IMR-90 (cell line): ENCODE data around the gene PRAME. TPM values are rescaled to one million over a fixed set of nuclear protein-coding genes. Genes with fewer than 3 reads are reported as not detected.

Experiments used
- ATAC-seq: fragments of 200-7000 bp; cut with Tn5 transposase; 2 replicates; pipeline ENCODE4 v1.9.1; 2020; ENCODE audit warnings: low read depth, mild to moderate bottlenecking, moderate library complexity
- BruUV-seq: library from RNA; stranded (reverse); fragments of 400-500 nt; replicated peaks from 2 replicates; lab custom pipeline; 2021; lab: Mats Ljungman, UMichigan
- CTCF ChIA-PET: fragments of 300-600 bp; formaldehyde crosslinking; extraction: SDS; loops from one replicate; lab custom pipeline; 2021; ENCODE audit warnings: antibody characterized with exemption; lab: Yijun Ruan, JAX
- POLR2A ChIA-PET: fragments of 300-600 bp; sonication (Branson Sonifier 250); formaldehyde crosslinking; loops from one replicate; lab custom pipeline; 2022; ENCODE audit warnings: antibody characterized with exemption; ENCODE audit not compliant: unreplicated experiment; lab: Charles Lee
- DNase-seq: peaks from one replicate; pipeline ENCODE4 v3.0.0; 2013
- H2AFZ ChIP-seq: replicated peaks from 2 replicates; pipeline ENCODE3; 2013; ENCODE audit warnings: low read length, mild to moderate bottlenecking; ENCODE audit not compliant: poor library complexity
- H2AK5ac ChIP-seq: 2 replicates; pipeline ENCODE4 v1.6.1; 2013; ENCODE audit warnings: low read depth, low read length, inconsistent platforms
- H2AK9ac ChIP-seq: replicated peaks from 2 replicates; pipeline ENCODE3; 2013; ENCODE audit warnings: mild to moderate bottlenecking, low read depth, low read length, moderate library complexity; ENCODE audit not compliant: poor library complexity
- H2BK120ac ChIP-seq: 2 replicates; pipeline ENCODE4 v1.6.1; 2013; ENCODE audit warnings: low read depth, low read length, inconsistent platforms
- H2BK15ac ChIP-seq: 3 replicates; pipeline ENCODE4 v1.6.1; 2013; ENCODE audit warnings: low read depth, low read length, inconsistent platforms
- H2BK20ac ChIP-seq: 2 replicates; pipeline ENCODE4 v1.6.1; 2013; ENCODE audit warnings: low read depth, mild to moderate bottlenecking, inconsistent platforms, low read length, moderate library complexity
- H2BK5ac ChIP-seq: 2 replicates; pipeline ENCODE4 v1.6.1; 2013; ENCODE audit warnings: mild to moderate bottlenecking, low read depth, low read length, inconsistent platforms; ENCODE audit not compliant: poor library complexity, severe bottlenecking
- H3K14ac ChIP-seq: replicated peaks from 2 replicates; pipeline ENCODE4 v1.6.1; 2013; ENCODE audit warnings: low read depth, low read length, inconsistent platforms
- H3K18ac ChIP-seq: 2 replicates; pipeline ENCODE4 v1.6.1; 2013; ENCODE audit warnings: low read depth, low read length, control low read depth
- H3K23ac ChIP-seq: 2 replicates; pipeline ENCODE4 v1.6.1; 2013; ENCODE audit warnings: low read depth, low read length, inconsistent platforms
- H3K27ac ChIP-seq: 2 replicates; pipeline ENCODE4 v1.5.1; 2013; ENCODE audit warnings: mild to moderate bottlenecking, control low read depth, low read length; ENCODE audit not compliant: insufficient read depth
- H3K27me3 ChIP-seq: 2 replicates; pipeline ENCODE4 v1.6.1; 2013; ENCODE audit warnings: low read length; ENCODE audit not compliant: control insufficient read depth, insufficient read depth
- H3K36me3 ChIP-seq: 2 replicates; pipeline ENCODE4 v1.6.1; 2013; ENCODE audit warnings: low read length, mixed read lengths; ENCODE audit not compliant: control insufficient read depth, insufficient read depth
- H3K4ac ChIP-seq: 2 replicates; pipeline ENCODE4 v1.6.1; 2013; ENCODE audit warnings: low read depth, low read length, inconsistent platforms
- H3K4me1 ChIP-seq: 2 replicates; pipeline ENCODE4 v1.6.1; 2013; ENCODE audit warnings: low read length, mixed read lengths; ENCODE audit not compliant: control insufficient read depth, insufficient read depth
- H3K4me2 ChIP-seq: 2 replicates; pipeline ENCODE4 v1.6.1; 2013; ENCODE audit warnings: low read depth, mild to moderate bottlenecking, control low read depth, low read length, moderate library complexity
- H3K4me3 ChIP-seq: 2 replicates; pipeline ENCODE4 v1.5.1; 2013; ENCODE audit warnings: low read depth, mild to moderate bottlenecking, control low read depth, low read length, moderate library complexity; ENCODE audit not compliant: insufficient read depth
- H3K56ac ChIP-seq: 2 replicates; pipeline ENCODE4 v1.6.1; 2013; ENCODE audit warnings: low read length, inconsistent platforms; ENCODE audit not compliant: insufficient read depth; ENCODE audit errors: extremely low read depth
- H3K79me1 ChIP-seq, 2 experiments: 2 replicates each; pipeline ENCODE4 v1.6.1; 2013; ENCODE audit warnings: low read length in 2 of 2, inconsistent platforms in 1 of 2, low read depth in 1 of 2
- H3K9ac ChIP-seq: 2 replicates; pipeline ENCODE4 v1.6.1; 2013; ENCODE audit warnings: low read depth, low read length, control low read depth
- H3K9me1 ChIP-seq: 2 replicates; pipeline ENCODE4 v1.6.1; 2013; ENCODE audit warnings: low read length, inconsistent platforms; ENCODE audit not compliant: insufficient read depth
- H3K9me3 ChIP-seq: 2 replicates; pipeline ENCODE4 v1.6.1; 2013; ENCODE audit warnings: low read length; ENCODE audit not compliant: control insufficient read depth, insufficient read depth
- H4K20me1 ChIP-seq: 2 replicates; pipeline ENCODE4 v1.6.1; 2013; ENCODE audit warnings: low read length, inconsistent platforms; ENCODE audit not compliant: insufficient read depth
- H4K5ac ChIP-seq: 2 replicates; pipeline ENCODE4 v1.6.1; 2013; ENCODE audit warnings: mild to moderate bottlenecking, low read depth, low read length, control low read depth
- H4K8ac ChIP-seq, 2 experiments: 2 replicates each; pipeline ENCODE4 v1.6.1; 2013; ENCODE audit warnings: low read depth in 2 of 2, low read length in 2 of 2, control low read depth in 1 of 2, inconsistent platforms in 1 of 2
- H4K91ac ChIP-seq: 2 replicates; pipeline ENCODE4 v1.6.1; 2013; ENCODE audit warnings: low read depth, low read length, inconsistent platforms; ENCODE audit not compliant: insufficient read depth
- CEBPB ChIP-seq: IDR thresholded peaks from 2 replicates; pipeline ENCODE4 v1.6.1; 2012; ENCODE audit warnings: low read depth, low read length, improper control_type of control experiment
- CHD1 ChIP-seq: IDR thresholded peaks from 2 replicates; pipeline ENCODE4 v1.6.1; 2012; ENCODE audit warnings: low read depth, low read length, improper control_type of control experiment
- FOS ChIP-seq: fragments of 150-350 bp; IDR thresholded peaks from 2 replicates; pipeline ENCODE4 v1.6.1; 2016; ENCODE audit warnings: low read depth, low read length
- MAZ ChIP-seq: IDR thresholded peaks from 2 replicates; pipeline ENCODE4 v1.6.1; 2012; ENCODE audit warnings: low read depth, mild to moderate bottlenecking, low read length, improper control_type of control experiment, moderate library complexity, borderline replicate concordance
- MXI1 ChIP-seq: IDR thresholded peaks from 2 replicates; pipeline ENCODE4 v1.6.1; 2012; ENCODE audit warnings: low read depth, mild to moderate bottlenecking, low read length, moderate library complexity, borderline replicate concordance
- NFE2L2 ChIP-seq: fragments of 150-350 bp; IDR thresholded peaks from 2 replicates; pipeline ENCODE4 v1.6.1; 2016; ENCODE audit warnings: low read depth, mild to moderate bottlenecking, low read length
- POLR2A ChIP-seq: IDR thresholded peaks from 2 replicates; pipeline ENCODE4 v1.6.1; 2012; ENCODE audit warnings: mild to moderate bottlenecking, low read depth, low read length
- SMC3 ChIP-seq: fragments of 150-350 bp; IDR thresholded peaks from 2 replicates; pipeline ENCODE4 v1.6.1; 2016; ENCODE audit warnings: low read depth, mild to moderate bottlenecking, antibody characterized with exemption, low read length, moderate library complexity
- WGBS, 2 experiments: methylation state at CpG; one replicate each; pipeline versions ENCODE4 v1.1.5 to v1.1.7; 2013; ENCODE audit warnings: missing lambda C conversion rate in 2 of 2; ENCODE audit not compliant: insufficient read length in 1 of 2; ENCODE audit errors: extremely low coverage in 2 of 2; 5-methylcytosine and 5-hydroxymethylcytosine counted together
- dilution Hi-C: fragments of 300-500 bp; cut with HindIII; formaldehyde crosslinking; loops from one replicate; pipeline ENCODE4 v1.14.3; 2018; ENCODE audit warnings: low sequenced_read_pairs; ENCODE audit not compliant: unreplicated experiment
- in situ Hi-C: fragments of 300-500 bp; cut with MboI; formaldehyde crosslinking; loops from 3 replicates; pipeline ENCODE4 v1.14.3; 2019; ENCODE audit warnings: low sequenced_read_pairs, inconsistent platforms, mixed read lengths
- intact Hi-C: fragments of 100-400 bp; cut with micrococcal nuclease; formaldehyde crosslinking; loops from 2 replicates; pipeline ENCODE4 v1.10.0; 2022
- polyA plus RNA-seq, 3 experiments: library from polyadenylated mRNA; depleted of rRNA; stranded (reverse); fragments of >200 nt; gene quantifications; 2 replicates each; pipeline ENCODE4 v1.2.3, GENCODE V29; 2012; ENCODE audit warnings: low replicate concordance in 1 of 3
- total RNA-seq: library from RNA; depleted of rRNA; stranded (reverse); fragments of >200 nt; gene quantifications from 2 replicates; pipeline ENCODE4 v1.2.3, GENCODE V29; 2012
- TF ChIP-seq, protein P1 (sequence below): conservative IDR thresholded peaks from 2 replicates; pipeline ENCODE4 v1.5.1; 2012; ENCODE audit warnings: mild to moderate bottlenecking, low read depth, low read length, improper control_type of control experiment

PRAME gene
- total and polyA plus RNA-seq, 2 of the 4 experiments (the other 2 are of a cell fraction): not detected

DNA sequence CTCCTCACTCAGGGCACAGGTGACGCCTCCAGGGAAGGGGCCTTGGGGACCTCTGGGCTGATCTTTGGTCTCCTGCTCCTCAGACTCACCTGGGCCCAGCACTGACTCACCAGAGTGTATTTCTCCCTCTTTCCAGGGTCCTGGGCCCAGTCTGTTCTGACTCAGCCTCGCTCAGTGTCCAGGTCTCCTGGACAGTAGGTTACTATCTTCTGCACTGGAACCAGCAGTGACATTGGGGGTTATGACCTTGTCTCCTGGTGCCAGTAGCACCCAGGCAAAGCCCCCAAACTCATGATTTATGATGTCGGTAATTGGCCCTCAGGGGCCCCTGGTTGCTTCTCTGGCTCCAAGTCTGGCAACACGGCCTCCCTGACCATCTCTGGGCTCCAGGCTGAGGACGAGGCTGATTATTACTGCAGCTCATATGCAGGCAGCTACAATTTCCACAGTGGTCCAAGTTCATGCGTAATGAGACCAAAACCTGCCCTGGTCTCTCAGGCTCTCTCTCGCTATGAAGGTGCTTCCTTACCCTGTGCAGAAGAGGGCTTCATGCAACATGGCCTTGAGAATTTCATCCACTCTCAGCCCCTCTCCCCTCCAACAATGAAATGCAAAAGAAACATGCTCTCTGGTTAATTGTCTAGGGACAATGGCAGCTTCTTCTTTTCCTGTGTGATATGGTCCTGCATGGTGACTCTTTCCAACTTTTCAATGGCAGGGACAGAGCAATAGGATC is 21.0 kb upstream of the PRAME start:
- intact Hi-C loops (no loop called here), in situ Hi-C loops (loop anchor here (10.0 kb wide), 1 partner anchor 115 kb away; no protein-coding TSS in a partner anchor)

More for the DNA sequence above, 21.0 kb upstream of the PRAME start:
- Histone ChIP-seq H3K56ac (no peak overlapping the region), H3K4ac (no peak overlapping the region), H3K4me2 (no peak overlapping the region), H4K8ac (no peak overlapping the region), H3K4me1 (no peaks in the 10 kb centered on the region), H2AK5ac (no peak overlapping the region), H3K4me3 (no peak overlapping the region), H4K91ac (no peak overlapping the region), H3K9ac (no peak overlapping the region), H3K23ac (no peak overlapping the region), H3K9me1 (no peaks in the 10 kb centered on the region), H4K20me1 (no peaks in the 10 kb centered on the region), H2AK9ac (no peak overlapping the region), H3K14ac (no peak overlapping the region), H3K79me1 (no peaks in the 10 kb centered on the region), H3K36me3 (no peaks in the 10 kb centered on the region), H3K9me3 (no peaks in the 10 kb centered on the region), H2AFZ (no peak overlapping the region), H2BK120ac (no peak overlapping the region), H3K18ac (no peak overlapping the region), H2BK5ac (no peak overlapping the region), H3K27ac (no peak overlapping the region), H3K27me3 (no peaks in the 10 kb centered on the region), H4K5ac (no peak overlapping the region), H2BK20ac (no peak overlapping the region), H2BK15ac (no peak overlapping the region)
- ChIA-PET CTCF (no interaction called here), POLR2A (no interaction called here)
- DNase-seq (no peak), ATAC-seq (no peak)
- dilution Hi-C loops: no loop called here
- 69% methylated on average over 2 of the region's 7 CpGs; no CpG with 5 or more reads in 1 of the 2 experiments for WGBS, 2 experiments
- TF ChIP-seq SMC3 (no peak), NFE2L2 (no peak), CEBPB (no peak), POLR2A (no peak), MXI1 (no peak), FOS (no peak), CHD1 (no peak), MAZ (no peak)
- TF ChIP-seq, protein P1, sequence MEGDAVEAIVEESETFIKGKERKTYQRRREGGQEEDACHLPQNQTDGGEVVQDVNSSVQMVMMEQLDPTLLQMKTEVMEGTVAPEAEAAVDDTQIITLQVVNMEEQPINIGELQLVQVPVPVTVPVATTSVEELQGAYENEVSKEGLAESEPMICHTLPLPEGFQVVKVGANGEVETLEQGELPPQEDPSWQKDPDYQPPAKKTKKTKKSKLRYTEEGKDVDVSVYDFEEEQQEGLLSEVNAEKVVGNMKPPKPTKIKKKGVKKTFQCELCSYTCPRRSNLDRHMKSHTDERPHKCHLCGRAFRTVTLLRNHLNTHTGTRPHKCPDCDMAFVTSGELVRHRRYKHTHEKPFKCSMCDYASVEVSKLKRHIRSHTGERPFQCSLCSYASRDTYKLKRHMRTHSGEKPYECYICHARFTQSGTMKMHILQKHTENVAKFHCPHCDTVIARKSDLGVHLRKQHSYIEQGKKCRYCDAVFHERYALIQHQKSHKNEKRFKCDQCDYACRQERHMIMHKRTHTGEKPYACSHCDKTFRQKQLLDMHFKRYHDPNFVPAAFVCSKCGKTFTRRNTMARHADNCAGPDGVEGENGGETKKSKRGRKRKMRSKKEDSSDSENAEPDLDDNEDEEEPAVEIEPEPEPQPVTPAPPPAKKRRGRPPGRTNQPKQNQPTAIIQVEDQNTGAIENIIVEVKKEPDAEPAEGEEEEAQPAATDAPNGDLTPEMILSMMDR: no peak
- BruUV-seq: no TSS peak
